Measurements from ENCODE around the gene OXER1. TPM values are rescaled to one million over a fixed set of nuclear protein-coding genes. Genes with fewer than 3 reads are reported as not detected.
A peak's percentile ranks its signal among the peaks of the same experiment; 100 is the strongest.

OXER1 gene
- polyA plus RNA-seq, 1 donor from 2014 or later, result 0.63 TPM

GRCh38 chr2:42726680-42727079 lies 37.3 kb downstream of the OXER1 start:
- Mint-ChIP-seq H3K27me3 (no peaks in the 10 kb centered on the region), H3K36me3 (peaks cover 19% of the 10 kb centered on the region), H3K4me3 (no peak overlapping the region), H3K9me3 (peaks cover 7 to 10% (median 8%) of the 10 kb centered on the region in 3 donors), H3K4me1 (peaks cover 0 to 6% (median 4%) of the 10 kb centered on the region in 3 donors), H3K27ac (peak overlapping the region in 1 of 3 donors; percentile 59)

GRCh38 chr2:42725657-42726056 lies 38.3 kb downstream of the OXER1 start:
- H3K4me3 Mint-ChIP-seq, result no peak overlapping the region
- H3K36me3 Mint-ChIP-seq, result peaks cover 11% of the 10 kb centered on the region
- H3K27me3 Mint-ChIP-seq, result no peaks in the 10 kb centered on the region
- H3K9me3 Mint-ChIP-seq, result peaks cover 6 to 8% (median 7%) of the 10 kb centered on the region in 3 donors
- peaks cover 0 to 6% (median 4%) of the 10 kb centered on the region in 3 donors for H3K4me1 Mint-ChIP-seq
- H3K27ac Mint-ChIP-seq, result no peak overlapping the region

GRCh38 chr2:42724886-42725285 lies 39.0 kb downstream of the OXER1 start:
- H3K27me3 Mint-ChIP-seq, result no peaks in the 10 kb centered on the region
- H3K36me3 Mint-ChIP-seq, result peaks cover 7% of the 10 kb centered on the region
- H3K27ac Mint-ChIP-seq, result no peak overlapping the region
- H3K4me3 Mint-ChIP-seq, result no peak overlapping the region
- peaks cover 5 to 6% (median 5%) of the 10 kb centered on the region in 3 donors for H3K9me3 Mint-ChIP-seq
- peaks cover 0 to 6% (median 4%) of the 10 kb centered on the region in 3 donors for H3K4me1 Mint-ChIP-seq

GRCh38 chr2:42723465-42723864 lies 40.5 kb downstream of the OXER1 start:
- H3K27me3 Mint-ChIP-seq, result no peaks in the 10 kb centered on the region
- no peaks in the 10 kb centered on the region for H3K9me3 Mint-ChIP-seq
- no peak overlapping the region for H3K4me3 Mint-ChIP-seq
- peaks cover 0 to 6% (median 4%) of the 10 kb centered on the region in 3 donors for H3K4me1 Mint-ChIP-seq
- peaks cover 3% of the 10 kb centered on the region for H3K36me3 Mint-ChIP-seq
- H3K27ac Mint-ChIP-seq, result no peak overlapping the region

GRCh38 chr2:42722320-42723190 lies 41.4 kb downstream of the OXER1 start:
- Mint-ChIP-seq H3K27ac (peak overlapping the region in 1 of 3 donors; percentile 75), H3K36me3 (peaks cover 3% of the 10 kb centered on the region), H3K9me3 (no peaks in the 10 kb centered on the region), H3K4me1 (peaks cover 0 to 6% (median 4%) of the 10 kb centered on the region in 3 donors), H3K27me3 (no peaks in the 10 kb centered on the region), H3K4me3 (no peak overlapping the region)

GRCh38 chr2:42721898-42722297 lies 42.0 kb downstream of the OXER1 start:
- Mint-ChIP-seq H3K4me3 (no peak overlapping the region), H3K9me3 (no peaks in the 10 kb centered on the region), H3K36me3 (no peaks in the 10 kb centered on the region), H3K27me3 (no peaks in the 10 kb centered on the region), H3K4me1 (peaks cover 0 to 6% (median 4%) of the 10 kb centered on the region in 3 donors), H3K27ac (peak overlapping the region in 2 of 3 donors; percentile 39 to 75)

GRCh38 chr2:42714686-42715085 lies 49.2 kb downstream of the OXER1 start:
- H3K9me3 Mint-ChIP-seq, result no peaks in the 10 kb centered on the region
- no peak overlapping the region for H3K4me3 Mint-ChIP-seq
- no peaks in the 10 kb centered on the region for H3K27me3 Mint-ChIP-seq
- peak overlapping the region in 1 of 3 donors; percentile 64 for H3K27ac Mint-ChIP-seq
- peaks cover 4% of the 10 kb centered on the region for H3K36me3 Mint-ChIP-seq
- no peaks in the 10 kb centered on the region for H3K4me1 Mint-ChIP-seq

GRCh38 chr2:42713920-42714319 lies 50.0 kb downstream of the OXER1 start:
- Mint-ChIP-seq H3K27ac (no peak overlapping the region), H3K4me3 (no peak overlapping the region), H3K4me1 (no peaks in the 10 kb centered on the region)

GRCh38 chr2:42712934-42713333 lies 51.0 kb downstream of the OXER1 start:
- peaks cover 8% of the 10 kb centered on the region for H3K36me3 Mint-ChIP-seq
- no peaks in the 10 kb centered on the region for H3K9me3 Mint-ChIP-seq
- no peaks in the 10 kb centered on the region for H3K4me1 Mint-ChIP-seq
- no peaks in the 10 kb centered on the region for H3K27me3 Mint-ChIP-seq
- H3K27ac Mint-ChIP-seq, result no peak overlapping the region
- H3K4me3 Mint-ChIP-seq, result no peak overlapping the region

More at GRCh38 chr2:42713920-42714319, 50.0 kb downstream of the OXER1 start:
- Mint-ChIP-seq H3K9me3 (no peaks in the 10 kb centered on the region), H3K27me3 (no peaks in the 10 kb centered on the region), H3K36me3 (peaks cover 6% of the 10 kb centered on the region)

Other genes with a start within 250 kb of the OXER1 start
- gene MTA3, start 195.5 kb downstream of the OXER1 start, polyA plus RNA-seq, result 8.8 TPM
- gene HAAO, start 28.4 kb upstream of the OXER1 start, polyA plus RNA-seq, result 5.7 TPM

Data from IgD-negative memory B cell (primary cell).